IPS-15b (cell line): ENCODE data around the gene SMIM34.
"Not testable (repeated sequence)": the region's sequence is repeated elsewhere in the genome, so short reads cannot be mapped to it uniquely, and the experiment has no call there.

ENCODE experiments used
- H3K27me3 ChIP-seq: one replicate; pipeline ENCODE4 v1.6.1; 2013; ENCODE audit warnings: low read length; ENCODE audit not compliant: control insufficient read depth, insufficient read depth
- H3K36me3 ChIP-seq: one replicate; pipeline ENCODE4 v1.6.1; 2013; ENCODE audit warnings: low read length; ENCODE audit not compliant: control insufficient read depth, insufficient read depth
- H3K4me1 ChIP-seq: one replicate; pipeline ENCODE4 v1.6.1; 2013; ENCODE audit warnings: mild to moderate bottlenecking, low read length; ENCODE audit not compliant: control insufficient read depth, insufficient read depth
- H3K4me3 ChIP-seq: one replicate; pipeline ENCODE4 v1.5.1; 2013; ENCODE audit warnings: low read depth, low read length
- H3K9ac ChIP-seq: one replicate; pipeline ENCODE4 v1.6.1; 2013; ENCODE audit warnings: low read depth, mild to moderate bottlenecking, low read length
- H3K9me3 ChIP-seq: one replicate; pipeline ENCODE4 v1.6.1; 2013; ENCODE audit warnings: mild to moderate bottlenecking, low read length; ENCODE audit not compliant: control insufficient read depth, insufficient read depth

SMIM34 gene

GRCh38 chr21:34406676-34407075, 17.1 kb downstream of the SMIM34 start:
- not testable (repeated sequence) for H3K36me3 ChIP-seq, H3K9me3 ChIP-seq, H3K4me1 ChIP-seq, H3K4me3 ChIP-seq, H3K9ac ChIP-seq, H3K27me3 ChIP-seq

GRCh38 chr21:34406102-34406501, 17.6 kb downstream of the SMIM34 start:
- H3K27me3 ChIP-seq, H3K9ac ChIP-seq, H3K4me3 ChIP-seq, H3K9me3 ChIP-seq, H3K4me1 ChIP-seq, H3K36me3 ChIP-seq: not testable (repeated sequence)

GRCh38 chr21:34405686-34406085, 18.1 kb downstream of the SMIM34 start:
- H3K36me3 ChIP-seq, H3K27me3 ChIP-seq, H3K4me3 ChIP-seq, H3K4me1 ChIP-seq, H3K9me3 ChIP-seq, H3K9ac ChIP-seq: not testable (repeated sequence)

GRCh38 chr21:34404742-34405141, 19.0 kb downstream of the SMIM34 start:
- not testable (repeated sequence) for H3K9ac ChIP-seq, H3K4me1 ChIP-seq, H3K27me3 ChIP-seq, H3K4me3 ChIP-seq, H3K9me3 ChIP-seq, H3K36me3 ChIP-seq

- not testable (repeated sequence) for H3K27me3 ChIP-seq, H3K36me3 ChIP-seq, H3K9ac ChIP-seq, H3K4me3 ChIP-seq, H3K4me1 ChIP-seq, H3K9me3 ChIP-seq
Observed at GRCh38 chr21:34400522-34400921, 23.2 kb downstream of the SMIM34 start.

- H3K4me1 ChIP-seq, H3K9ac ChIP-seq, H3K27me3 ChIP-seq, H3K36me3 ChIP-seq, H3K4me3 ChIP-seq, H3K9me3 ChIP-seq: not testable (repeated sequence)
Observed at GRCh38 chr21:34383724-34384415, 39.9 kb downstream of the SMIM34 start.

GRCh38 chr21:34383138-34383537, 40.6 kb downstream of the SMIM34 start:
- H3K36me3 ChIP-seq, H3K27me3 ChIP-seq, H3K9ac ChIP-seq, H3K4me3 ChIP-seq, H3K9me3 ChIP-seq, H3K4me1 ChIP-seq: not testable (repeated sequence)

- H3K27me3 ChIP-seq, H3K4me3 ChIP-seq, H3K9me3 ChIP-seq, H3K4me1 ChIP-seq, H3K36me3 ChIP-seq, H3K9ac ChIP-seq: not testable (repeated sequence)
Observed at GRCh38 chr21:34375619-34375972, 48.2 kb downstream of the SMIM34 start.

GRCh38 chr21:34374940-34375618, 48.7 kb downstream of the SMIM34 start, which contains the start of gene SMIM11:
TSS of gene SMIM11 (plus strand) at chr21:34375507. CDS start at chr21:34379505, 3,998 bp downstream.
- not testable (repeated sequence) for H3K9ac ChIP-seq, H3K4me1 ChIP-seq, H3K27me3 ChIP-seq, H3K9me3 ChIP-seq, H3K36me3 ChIP-seq, H3K4me3 ChIP-seq

GRCh38 chr21:34374462-34374861, 49.3 kb downstream of the SMIM34 start:
- H3K27me3 ChIP-seq, H3K36me3 ChIP-seq, H3K4me1 ChIP-seq, H3K9me3 ChIP-seq, H3K9ac ChIP-seq, H3K4me3 ChIP-seq: not testable (repeated sequence)

- Histone ChIP-seq H3K27me3 (no peaks in the 10 kb centered on the region), H3K36me3 (no peaks in the 10 kb centered on the region), H3K4me3 (no peak overlapping the region), H3K4me1 (peaks cover 8% of the 10 kb centered on the region), H3K9ac (no peak overlapping the region), H3K9me3 (no peaks in the 10 kb centered on the region)
Observed at GRCh38 chr21:34372321-34372720, 51.4 kb downstream of the SMIM34 start.

- H3K27me3 ChIP-seq = no peaks in the 10 kb centered on the region
- H3K36me3 ChIP-seq = no peaks in the 10 kb centered on the region
- no peak overlapping the region for H3K4me3 ChIP-seq
Observed at GRCh38 chr21:34369741-34370140, 54.0 kb downstream of the SMIM34 start.

More at GRCh38 chr21:34369741-34370140, 54.0 kb downstream of the SMIM34 start:
- H3K4me1 ChIP-seq = peaks cover 8% of the 10 kb centered on the region
- no peaks in the 10 kb centered on the region for H3K9me3 ChIP-seq
- H3K9ac ChIP-seq = no peak overlapping the region
